Neuronal stem cell (in vitro differentiated cells): ENCODE measurements around the gene HS2ST1.
"Not testable (repeated sequence)": the region's sequence is repeated elsewhere in the genome, so short reads cannot be mapped to it uniquely, and the experiment has no call there.

ENCODE experiments used
- DNase-seq: peaks from one replicate; pipeline ENCODE4 v3.0.0-alpha.2; 2013; ENCODE audit warnings: low spot score
- H2AFZ ChIP-seq: one replicate; pipeline ENCODE4 v1.6.1; 2013; ENCODE audit warnings: mild to moderate bottlenecking, low read length, inconsistent platforms
- H2AK5ac ChIP-seq: 2 replicates; pipeline ENCODE4 v1.6.1; 2013; ENCODE audit warnings: low read depth, mild to moderate bottlenecking, inconsistent platforms, low read length, moderate library complexity, mixed read lengths
- H2BK120ac ChIP-seq: 2 replicates; pipeline ENCODE4 v1.6.1; 2013; ENCODE audit warnings: low read depth, mild to moderate bottlenecking, inconsistent platforms, low read length, moderate library complexity, mixed read lengths
- H2BK12ac ChIP-seq: one replicate; pipeline ENCODE4 v1.6.1; 2013; ENCODE audit warnings: low read length, inconsistent platforms
- H2BK15ac ChIP-seq: 2 replicates; pipeline ENCODE4 v1.6.1; 2013; ENCODE audit warnings: mild to moderate bottlenecking, low read length, inconsistent platforms, mixed read lengths
- H2BK5ac ChIP-seq: one replicate; pipeline ENCODE4 v1.6.1; 2013; ENCODE audit warnings: inconsistent platforms, mild to moderate bottlenecking, low read length, moderate library complexity
- H3K14ac ChIP-seq: one replicate; pipeline ENCODE4 v1.6.1; 2013; ENCODE audit warnings: low read length, inconsistent platforms
- H3K18ac ChIP-seq: 2 replicates; pipeline ENCODE4 v1.6.1; 2013; ENCODE audit warnings: low read length, inconsistent platforms
- H3K23ac ChIP-seq: 2 replicates; pipeline ENCODE4 v1.6.1; 2013; ENCODE audit warnings: low read depth, mild to moderate bottlenecking, mixed read lengths, low read length, inconsistent platforms; ENCODE audit not compliant: poor library complexity
- H3K27ac ChIP-seq: replicated peaks from 3 replicates; pipeline ENCODE4 v1.5.1; 2013; ENCODE audit warnings: low read length, inconsistent platforms
- H3K27me3 ChIP-seq, 3 experiments: 2 replicates each; pipeline ENCODE4 v1.6.1; 2013; ENCODE audit warnings: low read length in 3 of 3, mild to moderate bottlenecking in 2 of 3, inconsistent platforms in 1 of 3, low read depth in 1 of 3, mixed read lengths in 1 of 3, moderate library complexity in 1 of 3; ENCODE audit not compliant: control insufficient read depth in 3 of 3, insufficient read depth in 3 of 3
- H3K36me3 ChIP-seq, 2 donors: replicated peaks in 1 of 2; 2 replicates each; pipeline ENCODE4 v1.6.1; 2013; ENCODE audit warnings: low read length in 2 of 2; ENCODE audit not compliant: control insufficient read depth in 2 of 2, insufficient read depth in 2 of 2
- H3K4ac ChIP-seq: 2 replicates; pipeline ENCODE4 v1.6.1; 2013; ENCODE audit warnings: inconsistent platforms, mild to moderate bottlenecking, low read length, moderate library complexity
- H3K4me1 ChIP-seq, 2 donors: 1 replicate in 1 of 2; 2 replicates in 1 of 2; pipeline ENCODE4 v1.6.1; 2013; ENCODE audit warnings: low read length in 2 of 2, low read depth in 1 of 2; ENCODE audit not compliant: control insufficient read depth in 2 of 2, insufficient read depth in 1 of 2
- H3K4me2 ChIP-seq: one replicate; pipeline ENCODE4 v1.6.1; 2013; ENCODE audit warnings: mild to moderate bottlenecking, low read length, inconsistent platforms; ENCODE audit not compliant: insufficient read depth, poor library complexity, severe bottlenecking
- H3K4me3 ChIP-seq, 2 donors: 2 replicates each; pipeline ENCODE4 v1.5.1; 2013; ENCODE audit warnings: low read length in 2 of 2, mild to moderate bottlenecking in 2 of 2, inconsistent platforms in 1 of 2, moderate library complexity in 1 of 2
- H3K79me1 ChIP-seq: one replicate; pipeline ENCODE4 v1.6.1; 2013; ENCODE audit warnings: low read depth, mild to moderate bottlenecking, inconsistent platforms, low read length, moderate library complexity
- H3K9ac ChIP-seq: one replicate; pipeline ENCODE4 v1.6.1; 2013; ENCODE audit warnings: mild to moderate bottlenecking, low read depth, low read length, inconsistent platforms; ENCODE audit not compliant: poor library complexity
- H3K9me3 ChIP-seq, 2 donors: replicated peaks in 1 of 2; 2 replicates each; pipeline versions ENCODE3 to v1.6.1; 2013; ENCODE audit warnings: low read length in 2 of 2, mild to moderate bottlenecking in 2 of 2, inconsistent platforms in 1 of 2, low read depth in 1 of 2, mixed read lengths in 1 of 2, moderate library complexity in 1 of 2; ENCODE audit not compliant: control insufficient read depth in 2 of 2, insufficient read depth in 1 of 2
- H4K8ac ChIP-seq: one replicate; pipeline ENCODE4 v1.6.1; 2013; ENCODE audit warnings: low read depth, mild to moderate bottlenecking, inconsistent platforms, low read length, moderate library complexity
- H4K91ac ChIP-seq: one replicate; pipeline ENCODE4 v1.6.1; 2013; ENCODE audit warnings: low read length, low read depth, mild to moderate bottlenecking, inconsistent platforms; ENCODE audit not compliant: poor library complexity
- WGBS, 2 donors: extraction: QIAGEN DNeasy Blood & Tissue Kit; methylation state at CpG; one replicate each; pipeline ENCODE4 v1.1.7; 2013; ENCODE audit warnings: missing lambda C conversion rate in 2 of 2, mixed read lengths in 1 of 2; ENCODE audit not compliant: insufficient read length in 2 of 2, insufficient replicate concordance in 1 of 2; ENCODE audit errors: extremely low coverage in 2 of 2; 5-methylcytosine and 5-hydroxymethylcytosine counted together

The HS2ST1 gene

GRCh38 chr1:86963841-86964240, 49.4 kb downstream of the HS2ST1 start:
- H2BK5ac ChIP-seq, H3K23ac ChIP-seq, H3K27ac ChIP-seq, H2BK120ac ChIP-seq, H2BK15ac ChIP-seq, H3K79me1 ChIP-seq, H3K14ac ChIP-seq, H3K9me3 ChIP-seq, H3K18ac ChIP-seq, H4K8ac ChIP-seq, H3K27me3 ChIP-seq, H2BK12ac ChIP-seq, H3K4me3 ChIP-seq, H2AFZ ChIP-seq, H2AK5ac ChIP-seq, H3K4me1 ChIP-seq, H3K36me3 ChIP-seq, H4K91ac ChIP-seq, H3K4ac ChIP-seq, DNase-seq, H3K4me2 ChIP-seq, H3K9ac ChIP-seq: not testable (repeated sequence)
- WGBS, 2 donors, result no CpG with 5 or more reads among the region's 36 CpGs

- Histone ChIP-seq H3K36me3 (peaks cover 0 to 3% of the 10 kb centered on the region in 2 donors), H4K91ac (no peak overlapping the region), H3K14ac (no peak overlapping the region), H3K4me2 (no peak overlapping the region), H2BK120ac (no peak overlapping the region), H3K4me3 (no peak overlapping the region), H2AK5ac (no peak overlapping the region), H3K27ac (no peak overlapping the region), H3K9ac (no peak overlapping the region), H3K79me1 (peaks cover 2% of the 10 kb centered on the region), H3K18ac (no peak overlapping the region), H3K9me3 (no peaks in the 10 kb centered on the region), H2BK15ac (no peak overlapping the region), H2BK12ac (no peak overlapping the region), H4K8ac (no peak overlapping the region), H3K23ac (no peak overlapping the region), H3K27me3 (no peaks in the 10 kb centered on the region), H2BK5ac (no peak overlapping the region), H3K4me1 (no peaks in the 10 kb centered on the region), H2AFZ (no peak overlapping the region), H3K4ac (no peak overlapping the region)
- DNase-seq, result no peak
- no CpG with 5 or more reads among the region's 2 CpGs for WGBS, 2 donors
These were observed 50.8 kb downstream of the HS2ST1 start for GRCh38 chr1:86965012-86965826.

GRCh38 chr1:86965827-86966182, 51.4 kb downstream of the HS2ST1 start:
- DNase-seq, result no peak
- no peak overlapping the region for H2AFZ ChIP-seq
- no peak overlapping the region for H3K27ac ChIP-seq
- H2BK12ac ChIP-seq, result no peak overlapping the region
- H3K18ac ChIP-seq, result no peak overlapping the region
- no peak overlapping the region for H3K4ac ChIP-seq
- H3K36me3 ChIP-seq, result no peaks in the 10 kb centered on the region
- no peak overlapping the region for H3K23ac ChIP-seq
- H3K79me1 ChIP-seq, result peaks cover 2% of the 10 kb centered on the region
- no peak overlapping the region for H2BK15ac ChIP-seq
- no peak overlapping the region for H2BK120ac ChIP-seq
- H4K91ac ChIP-seq, result no peak overlapping the region
- H3K4me3 ChIP-seq, result no peak overlapping the region
- H2BK5ac ChIP-seq, result no peak overlapping the region
- no CpG with 5 or more reads among the region's 1 CpG for WGBS, 2 donors
- no peak overlapping the region for H2AK5ac ChIP-seq
- no peaks in the 10 kb centered on the region for H3K4me1 ChIP-seq
- no peaks in the 10 kb centered on the region for H3K9me3 ChIP-seq
- H3K14ac ChIP-seq, result no peak overlapping the region
- no peak overlapping the region for H3K9ac ChIP-seq
- H3K4me2 ChIP-seq, result no peak overlapping the region
- H4K8ac ChIP-seq, result no peak overlapping the region
- H3K27me3 ChIP-seq, result no peaks in the 10 kb centered on the region

GRCh38 chr1:86970938-86971337, 56.5 kb downstream of the HS2ST1 start:
- Histone ChIP-seq H3K27ac (no peak overlapping the region), H4K8ac (no peak overlapping the region), H2BK15ac (no peak overlapping the region), H3K4me3 (no peak overlapping the region), H3K4ac (no peak overlapping the region), H3K23ac (no peak overlapping the region), H3K18ac (no peak overlapping the region), H3K9ac (no peak overlapping the region), H4K91ac (no peak overlapping the region), H2BK120ac (no peak overlapping the region), H2BK12ac (no peak overlapping the region), H3K9me3 (no peaks in the 10 kb centered on the region), H3K4me2 (no peak overlapping the region), H3K4me1 (peaks cover 0 to 14% of the 10 kb centered on the region in 2 donors), H2AFZ (no peak overlapping the region), H3K79me1 (no peaks in the 10 kb centered on the region), H3K36me3 (no peaks in the 10 kb centered on the region), H2BK5ac (no peak overlapping the region), H3K27me3 (no peaks in the 10 kb centered on the region), H3K14ac (no peak overlapping the region), H2AK5ac (no peak overlapping the region)
- DNase-seq, result no peak
- no CpG with 5 or more reads among the region's 2 CpGs for WGBS, 2 donors
